ENCODE results near the gene MYD88. TPM values are rescaled to one million over a fixed set of nuclear protein-coding genes. Genes with fewer than 3 reads are reported as not detected.

The MYD88 gene
- total RNA-seq, 1 experiment from 2014 or later = 17.7 TPM

GRCh38 chr3:38127611-38128302 is 10.7 kb upstream of the MYD88 start:
- H3K79me2 ChIP-seq (ENCODE audit: low read length) = peaks cover 31% of the 10 kb centered on the region
- H2AFZ ChIP-seq (ENCODE audit: low read length) = no peak overlapping the region
- H3K9me3 ChIP-seq (ENCODE audit: low read length) = no peaks in the 10 kb centered on the region
- H3K27ac ChIP-seq (ENCODE audit: low read length) = no peak overlapping the region
- no peaks in the 10 kb centered on the region for H4K20me1 ChIP-seq (ENCODE audit: low read length)
- no peaks in the 10 kb centered on the region for H3K9me2 ChIP-seq (replicated peaks; ENCODE audit: low read length)
- peaks cover 85% of the 10 kb centered on the region for H3K36me3 ChIP-seq (ENCODE audit: low read depth, low read length)
- POLR2A ChIA-PET (ENCODE audit: unreplicated experiment) = no interaction called here
- peaks cover 33% of the 10 kb centered on the region for H3K4me1 ChIP-seq (ENCODE audit: insufficient read depth, low read length)
- DNase-seq (no peak), ATAC-seq (peak; percentile 32; the same call in 1 of the 2 replicates)
- H3F3A ChIP-seq (ENCODE audit: low read length, unreplicated experiment) = peaks cover 6% of the 10 kb centered on the region
- no TSS peak for BruUV-seq (replicated peaks)
- TF ChIP-seq EZH2 (IDR thresholded peaks at IDR 0.05; ENCODE audit: low read length, unreplicated experiment) (no peak), EZH2phosphoT487 (IDR thresholded peaks at IDR 0.05; ENCODE audit: borderline replicate concordance, low read length) (no peak)
- TF ChIP-seq, protein P1, sequence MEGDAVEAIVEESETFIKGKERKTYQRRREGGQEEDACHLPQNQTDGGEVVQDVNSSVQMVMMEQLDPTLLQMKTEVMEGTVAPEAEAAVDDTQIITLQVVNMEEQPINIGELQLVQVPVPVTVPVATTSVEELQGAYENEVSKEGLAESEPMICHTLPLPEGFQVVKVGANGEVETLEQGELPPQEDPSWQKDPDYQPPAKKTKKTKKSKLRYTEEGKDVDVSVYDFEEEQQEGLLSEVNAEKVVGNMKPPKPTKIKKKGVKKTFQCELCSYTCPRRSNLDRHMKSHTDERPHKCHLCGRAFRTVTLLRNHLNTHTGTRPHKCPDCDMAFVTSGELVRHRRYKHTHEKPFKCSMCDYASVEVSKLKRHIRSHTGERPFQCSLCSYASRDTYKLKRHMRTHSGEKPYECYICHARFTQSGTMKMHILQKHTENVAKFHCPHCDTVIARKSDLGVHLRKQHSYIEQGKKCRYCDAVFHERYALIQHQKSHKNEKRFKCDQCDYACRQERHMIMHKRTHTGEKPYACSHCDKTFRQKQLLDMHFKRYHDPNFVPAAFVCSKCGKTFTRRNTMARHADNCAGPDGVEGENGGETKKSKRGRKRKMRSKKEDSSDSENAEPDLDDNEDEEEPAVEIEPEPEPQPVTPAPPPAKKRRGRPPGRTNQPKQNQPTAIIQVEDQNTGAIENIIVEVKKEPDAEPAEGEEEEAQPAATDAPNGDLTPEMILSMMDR (conservative IDR thresholded peaks at IDR 0.05; ENCODE audit: low read depth, low read length) = no peak
- H3K4me3 ChIP-seq (ENCODE audit: low read length) = no peak overlapping the region
- intact Hi-C loops (cut with micrococcal nuclease) = no loop called here
- CTCF ChIA-PET = no interaction called here
- H3K4me2 ChIP-seq (ENCODE audit: low read length) = no peak overlapping the region
- no peaks in the 10 kb centered on the region for H3K27me3 ChIP-seq (ENCODE audit: low read length)
- no peak overlapping the region for H3K9ac ChIP-seq (ENCODE audit: low read length)

- POLR2A ChIA-PET (ENCODE audit: unreplicated experiment) = no interaction called here
- peaks cover 83% of the 10 kb centered on the region for H3K36me3 ChIP-seq (ENCODE audit: low read depth, low read length)
- ATAC-seq (no peak), DNase-seq (no peak)
- no peak overlapping the region for H3K9ac ChIP-seq (ENCODE audit: low read length)
- intact Hi-C loops (cut with micrococcal nuclease) = no loop called here
- no peaks in the 10 kb centered on the region for H3K27me3 ChIP-seq (ENCODE audit: low read length)
- H3K4me3 ChIP-seq (ENCODE audit: low read length) = no peak overlapping the region
- H3K9me3 ChIP-seq (ENCODE audit: low read length) = no peaks in the 10 kb centered on the region
- no TSS peak for BruUV-seq (replicated peaks)
- H3K27ac ChIP-seq (ENCODE audit: low read length) = no peak overlapping the region
- TF ChIP-seq, protein P1 (conservative IDR thresholded peaks at IDR 0.05; ENCODE audit: low read depth, low read length) = no peak
- TF ChIP-seq EZH2phosphoT487 (IDR thresholded peaks at IDR 0.05; ENCODE audit: borderline replicate concordance, low read length) = no peak
- H3F3A ChIP-seq (ENCODE audit: low read length, unreplicated experiment) = peaks cover 7% of the 10 kb centered on the region
- H4K20me1 ChIP-seq (ENCODE audit: low read length) = no peaks in the 10 kb centered on the region
- H3K79me2 ChIP-seq (ENCODE audit: low read length) = peaks cover 35% of the 10 kb centered on the region
- CTCF ChIA-PET = no interaction called here
- H3K4me1 ChIP-seq (ENCODE audit: insufficient read depth, low read length) = peaks cover 38% of the 10 kb centered on the region
- no peak overlapping the region for H2AFZ ChIP-seq (ENCODE audit: low read length)
- no peak overlapping the region for H3K4me2 ChIP-seq (ENCODE audit: low read length)
- no peaks in the 10 kb centered on the region for H3K9me2 ChIP-seq (replicated peaks; ENCODE audit: low read length)
Observed at GRCh38 chr3:38128303-38128655, 10.2 kb upstream of the MYD88 start.

DNA sequence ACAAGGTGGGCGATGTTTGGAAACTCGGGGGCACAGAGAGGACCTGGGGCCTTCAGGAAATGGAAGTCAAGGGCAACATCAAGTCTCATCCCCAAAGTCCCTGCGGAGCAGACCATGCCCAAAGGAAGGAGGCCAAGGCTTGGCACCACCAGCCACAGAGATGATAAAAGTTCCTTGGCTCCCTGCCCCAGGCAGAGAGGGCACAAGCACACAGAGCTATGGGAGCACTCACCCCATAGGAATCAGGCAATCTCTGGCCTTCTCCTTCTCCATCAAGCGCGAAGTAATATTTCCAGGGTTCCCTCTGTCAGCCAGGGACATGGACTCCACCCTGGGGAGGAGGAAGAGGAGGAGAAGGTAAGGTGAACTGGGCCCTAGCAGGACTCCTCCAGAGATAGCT is 9.4 kb upstream of the MYD88 start:
- Histone ChIP-seq H3K4me1 (ENCODE audit: insufficient read depth, low read length) (peaks cover 44% of the 10 kb centered on the region), H3K27ac (ENCODE audit: low read length) (no peak overlapping the region), H3K9me3 (ENCODE audit: low read length) (no peaks in the 10 kb centered on the region), H3K36me3 (ENCODE audit: low read depth, low read length) (peaks cover 77% of the 10 kb centered on the region), H3K79me2 (ENCODE audit: low read length) (peaks cover 37% of the 10 kb centered on the region), H3K4me2 (ENCODE audit: low read length) (no peak overlapping the region), H3K4me3 (ENCODE audit: low read length) (no peak overlapping the region), H3K9me2 (replicated peaks; ENCODE audit: low read length) (no peaks in the 10 kb centered on the region), H4K20me1 (ENCODE audit: low read length) (no peaks in the 10 kb centered on the region), H2AFZ (ENCODE audit: low read length) (no peak overlapping the region), H3K9ac (ENCODE audit: low read length) (no peak overlapping the region), H3K27me3 (ENCODE audit: low read length) (no peaks in the 10 kb centered on the region), H3F3A (ENCODE audit: low read length, unreplicated experiment) (peaks cover 7% of the 10 kb centered on the region)
- TF ChIP-seq EZH2 (IDR thresholded peaks at IDR 0.05; ENCODE audit: low read length, unreplicated experiment) = no peak
- TF ChIP-seq EZH2phosphoT487 (IDR thresholded peaks at IDR 0.05; ENCODE audit: borderline replicate concordance, low read length) = no peak
- TF ChIP-seq, protein P1 (conservative IDR thresholded peaks at IDR 0.05; ENCODE audit: low read depth, low read length) = no peak
- no peak for ATAC-seq
- ChIA-PET POLR2A (ENCODE audit: unreplicated experiment) (no interaction called here), CTCF (no interaction called here)
- intact Hi-C loops (cut with micrococcal nuclease) = no loop called here
- no peak for DNase-seq
- BruUV-seq (replicated peaks) = no TSS peak

Data from PC-3 (cell line).